HG03108 (cell line): ENCODE data around the gene DOCK3.

Source experiments
- ATAC-seq: cut with Tn5 transposase; IDR thresholded peaks from one replicate; pipeline ENCODE4 v1.9.1; 2021; ENCODE audit warnings: moderate library complexity; ENCODE audit not compliant: unreplicated experiment

Gene DOCK3

GRCh38 chr3:51393134-51393495 lies 718.4 kb downstream of the DOCK3 start:
- ATAC-seq, result no peak

GRCh38 chr3:51393564-51393963 lies 718.8 kb downstream of the DOCK3 start:
- ATAC-seq, result no peak

GRCh38 chr3:51394541-51394940 lies 719.8 kb downstream of the DOCK3 start:
- ATAC-seq, result no peak

- no peak for ATAC-seq
These were observed 720.9 kb downstream of the DOCK3 start for GRCh38 chr3:51395493-51396213.

GRCh38 chr3:51396401-51396800 lies 721.7 kb downstream of the DOCK3 start:
- no peak for ATAC-seq

- ATAC-seq, result no peak
These were observed 722.7 kb downstream of the DOCK3 start for GRCh38 chr3:51397392-51397791.

- ATAC-seq, result no peak
These were observed 724.0 kb downstream of the DOCK3 start for GRCh38 chr3:51398595-51399310.

- ATAC-seq, result no peak
These were observed 725.4 kb downstream of the DOCK3 start for GRCh38 chr3:51400166-51400565.

GRCh38 chr3:51401735-51402134 lies 727.0 kb downstream of the DOCK3 start:
- ATAC-seq, result no peak

- ATAC-seq, result no peak
These were observed 728.9 kb downstream of the DOCK3 start for GRCh38 chr3:51403675-51404074.

GRCh38 chr3:51408021-51408420 lies 733.3 kb downstream of the DOCK3 start:
- no peak for ATAC-seq

GRCh38 chr3:51408813-51409212 lies 734.1 kb downstream of the DOCK3 start:
- no peak for ATAC-seq

GRCh38 chr3:51422211-51422610 lies 747.5 kb downstream of the DOCK3 start:
- ATAC-seq, result no peak

GRCh38 chr3:51426921-51427320 lies 752.2 kb downstream of the DOCK3 start:
- no peak for ATAC-seq

- no peak for ATAC-seq
These were observed 754.4 kb downstream of the DOCK3 start for GRCh38 chr3:51429138-51429537.
